Measurements from ENCODE around the gene TUBA1B. TPM values are rescaled to one million over a fixed set of nuclear protein-coding genes. Genes with fewer than 3 reads are reported as not detected.

Gene TUBA1B
- total RNA-seq, 1 experiment from 2014 or later: 793 TPM

DNA sequence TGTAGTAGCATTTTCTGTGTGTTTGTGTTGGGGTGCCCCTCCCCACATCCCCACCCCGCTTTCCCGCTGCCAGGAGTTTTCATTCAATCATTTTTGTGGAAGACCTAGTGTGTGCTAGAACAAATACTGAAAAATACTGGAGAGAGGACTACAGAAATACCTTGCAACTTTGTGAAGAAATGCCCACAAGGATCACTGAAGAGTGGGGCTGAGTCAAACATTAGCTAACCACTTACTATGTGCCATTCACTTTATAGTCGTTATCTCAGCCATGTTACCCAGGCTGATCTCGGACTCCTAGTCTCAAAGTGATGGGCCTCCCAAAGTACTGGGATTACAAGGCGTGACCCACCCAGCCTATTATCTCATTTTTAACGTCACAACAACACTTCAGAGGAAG is 20.0 kb downstream of the TUBA1B start:
- no peak for DNase-seq
- intact Hi-C loops (cut with micrococcal nuclease; ENCODE audit: unreplicated experiment): no loop called here
- CTCF ChIA-PET: interaction anchor here (0.7 to 1.9 kb wide), 4 partner anchors 10 to 207 kb away, joined by 3 to 10 read pairs (median 4); a partner anchor contains a TSS
- no TSS peak for BruUV-seq (replicated peaks)
- TF ChIP-seq, protein P1, sequence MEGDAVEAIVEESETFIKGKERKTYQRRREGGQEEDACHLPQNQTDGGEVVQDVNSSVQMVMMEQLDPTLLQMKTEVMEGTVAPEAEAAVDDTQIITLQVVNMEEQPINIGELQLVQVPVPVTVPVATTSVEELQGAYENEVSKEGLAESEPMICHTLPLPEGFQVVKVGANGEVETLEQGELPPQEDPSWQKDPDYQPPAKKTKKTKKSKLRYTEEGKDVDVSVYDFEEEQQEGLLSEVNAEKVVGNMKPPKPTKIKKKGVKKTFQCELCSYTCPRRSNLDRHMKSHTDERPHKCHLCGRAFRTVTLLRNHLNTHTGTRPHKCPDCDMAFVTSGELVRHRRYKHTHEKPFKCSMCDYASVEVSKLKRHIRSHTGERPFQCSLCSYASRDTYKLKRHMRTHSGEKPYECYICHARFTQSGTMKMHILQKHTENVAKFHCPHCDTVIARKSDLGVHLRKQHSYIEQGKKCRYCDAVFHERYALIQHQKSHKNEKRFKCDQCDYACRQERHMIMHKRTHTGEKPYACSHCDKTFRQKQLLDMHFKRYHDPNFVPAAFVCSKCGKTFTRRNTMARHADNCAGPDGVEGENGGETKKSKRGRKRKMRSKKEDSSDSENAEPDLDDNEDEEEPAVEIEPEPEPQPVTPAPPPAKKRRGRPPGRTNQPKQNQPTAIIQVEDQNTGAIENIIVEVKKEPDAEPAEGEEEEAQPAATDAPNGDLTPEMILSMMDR (IDR thresholded peaks at IDR 0.05; ENCODE audit: unreplicated experiment): no peak
- H3K27ac Mint-ChIP-seq (ENCODE audit: unreplicated experiment): peak overlapping the region; percentile 78
- H3K36me3 Mint-ChIP-seq (ENCODE audit: insufficient read depth, unreplicated experiment): peaks cover 20% of the 10 kb centered on the region
- H3K4me1 Mint-ChIP-seq (ENCODE audit: low read depth, unreplicated experiment): peaks cover 13% of the 10 kb centered on the region
- H3K9me3 Mint-ChIP-seq (ENCODE audit: low read depth, unreplicated experiment): no peaks in the 10 kb centered on the region
- no peaks in the 10 kb centered on the region for H3K27me3 Mint-ChIP-seq (ENCODE audit: unreplicated experiment)
- peak overlapping the region; percentile 94 for H3K4me3 Mint-ChIP-seq (ENCODE audit: low read depth, unreplicated experiment)

DNA sequence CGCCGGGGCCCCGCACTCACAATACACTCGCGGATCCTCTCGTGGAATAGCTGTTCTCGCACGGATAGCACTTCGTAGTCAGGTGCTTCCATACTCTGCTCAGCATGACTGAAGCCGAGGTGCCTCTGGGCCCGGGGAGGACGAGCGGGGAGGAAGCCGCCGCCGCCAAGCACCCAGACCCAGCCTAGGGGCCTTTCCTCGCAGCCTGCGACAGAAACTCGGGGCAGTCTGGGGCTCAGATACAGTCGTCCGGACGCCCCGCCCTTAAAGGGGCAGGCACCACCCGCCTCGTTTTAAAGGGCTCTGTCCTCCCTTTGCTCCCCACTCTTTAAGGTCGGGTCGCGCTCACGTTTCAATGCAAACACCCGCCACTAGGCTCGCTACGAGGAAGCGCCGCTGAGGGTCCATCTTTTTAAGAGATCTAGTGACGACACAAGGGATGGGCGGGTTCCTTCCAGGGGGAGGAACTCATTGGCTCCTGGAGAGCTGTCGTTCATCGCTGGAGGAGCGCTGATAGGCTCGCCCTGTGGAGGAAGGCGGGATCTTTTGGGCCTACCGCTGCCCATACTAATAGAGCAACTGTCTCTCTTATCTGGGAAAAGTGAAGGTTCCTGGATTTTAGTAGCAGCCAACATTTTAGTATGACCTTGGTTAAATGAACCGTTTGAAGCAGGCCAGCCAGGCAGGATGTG is 20.6 kb downstream of the TUBA1B start, which contains the start of gene LMBR1L:
TSS of gene LMBR1L (minus strand) at position 384 of the 692 bp plus-strand sequence. CDS start at position 92, 292 bp downstream.
- no peaks in the 10 kb centered on the region for H3K9me3 Mint-ChIP-seq (ENCODE audit: low read depth, unreplicated experiment)
- no peaks in the 10 kb centered on the region for H3K27me3 Mint-ChIP-seq (ENCODE audit: unreplicated experiment)
- intact Hi-C loops (cut with micrococcal nuclease; ENCODE audit: unreplicated experiment): no loop called here
- no TSS peak for BruUV-seq (replicated peaks)
- H3K4me1 Mint-ChIP-seq (ENCODE audit: low read depth, unreplicated experiment): peaks cover 13% of the 10 kb centered on the region
- H3K36me3 Mint-ChIP-seq (ENCODE audit: insufficient read depth, unreplicated experiment): peaks cover 23% of the 10 kb centered on the region
- TF ChIP-seq, protein P1 (IDR thresholded peaks at IDR 0.05; ENCODE audit: unreplicated experiment): no peak
- CTCF ChIA-PET: interaction anchor here (0.6 to 1.9 kb wide), 7 partner anchors 10 to 141 kb away, joined by 3 to 10 read pairs (median 4); no protein-coding TSS in a partner anchor
- peak within 1 kb of the TSS; percentile 94 for H3K4me3 Mint-ChIP-seq (ENCODE audit: low read depth, unreplicated experiment)
- H3K27ac Mint-ChIP-seq (ENCODE audit: unreplicated experiment): peak within 1 kb of the TSS; percentile 78
- peak; percentile 88 for DNase-seq

DNA sequence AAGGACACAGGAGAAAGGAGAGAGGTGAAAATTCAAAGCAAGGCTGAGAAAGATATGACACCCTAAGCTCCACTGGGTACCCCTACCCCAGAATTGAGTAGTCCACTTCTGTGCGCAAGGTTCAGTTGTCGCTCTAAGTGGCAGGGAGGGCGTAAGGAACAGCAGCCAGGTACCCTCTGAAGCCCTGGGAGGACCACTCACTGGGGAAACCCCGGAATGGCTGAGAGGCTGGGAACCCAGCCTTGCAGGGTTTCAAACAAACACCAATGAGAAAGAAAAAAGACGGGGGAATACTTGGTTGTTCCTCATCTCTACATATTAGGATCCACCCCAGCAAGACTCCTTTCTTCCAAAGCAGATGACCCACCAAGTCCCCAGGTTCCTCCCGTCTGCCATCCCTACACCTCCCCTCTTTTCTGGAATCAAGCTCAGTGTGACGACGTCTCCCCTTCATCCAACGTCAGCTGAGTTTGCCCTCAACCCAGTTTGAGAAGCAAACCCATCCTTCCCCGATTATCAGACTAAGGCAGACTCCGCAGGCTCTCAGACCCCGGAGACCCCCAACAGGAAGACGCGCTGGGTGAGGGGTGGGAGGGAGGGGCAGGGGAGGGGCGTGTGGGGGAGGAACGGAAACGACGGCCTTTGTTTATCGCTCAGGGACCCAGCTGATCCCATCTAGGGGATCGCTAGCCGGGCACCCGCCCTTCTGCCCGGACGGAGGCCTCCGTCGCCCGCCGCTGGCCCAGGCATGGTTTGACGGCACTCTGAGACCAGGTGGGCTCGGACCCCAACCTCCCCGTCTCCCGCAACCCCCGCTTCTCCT is 21.3 kb downstream of the TUBA1B start:
- H3K4me3 Mint-ChIP-seq (ENCODE audit: low read depth, unreplicated experiment): peak overlapping the region; percentile 94
- intact Hi-C loops (cut with micrococcal nuclease; ENCODE audit: unreplicated experiment): no loop called here
- BruUV-seq (replicated peaks): TSS peak; percentile 32

DNA sequence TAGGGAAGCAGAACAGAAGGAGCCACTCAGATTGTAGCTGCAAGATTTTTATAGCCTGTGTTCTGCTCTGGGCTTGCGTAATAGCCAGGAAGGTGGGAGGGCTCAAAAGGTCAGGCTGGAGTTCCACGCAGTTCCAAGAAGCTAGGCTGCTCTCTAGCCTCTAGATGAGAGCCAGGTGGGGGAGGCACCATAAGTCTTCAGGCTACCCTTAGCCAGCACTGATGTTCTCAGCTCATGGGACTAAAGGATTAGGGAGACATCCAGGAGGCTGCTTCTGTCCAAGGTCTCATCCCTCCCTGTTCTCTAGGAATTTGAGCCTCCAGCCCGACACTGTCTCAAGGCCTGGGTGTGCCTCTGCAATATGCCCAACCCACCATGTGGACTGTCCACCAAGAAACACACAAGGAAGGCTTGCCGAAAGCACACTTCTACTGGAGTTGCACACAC is 22.2 kb downstream of the TUBA1B start:
- TF ChIP-seq, protein P1 (IDR thresholded peaks at IDR 0.05; ENCODE audit: unreplicated experiment): no peak
- no peaks in the 10 kb centered on the region for H3K9me3 Mint-ChIP-seq (ENCODE audit: low read depth, unreplicated experiment)
- peaks cover 27% of the 10 kb centered on the region for H3K36me3 Mint-ChIP-seq (ENCODE audit: insufficient read depth, unreplicated experiment)
- no peaks in the 10 kb centered on the region for H3K27me3 Mint-ChIP-seq (ENCODE audit: unreplicated experiment)
- peak overlapping the region; percentile 94 for H3K4me3 Mint-ChIP-seq (ENCODE audit: low read depth, unreplicated experiment)
- DNase-seq: no peak
- BruUV-seq (replicated peaks): no TSS peak
- no peak overlapping the region for H3K27ac Mint-ChIP-seq (ENCODE audit: unreplicated experiment)
- CTCF ChIA-PET: interaction anchor here (0.8 to 2.0 kb wide), 3 partner anchors 21 to 243 kb away, joined by 3 to 6 read pairs (median 3); partner anchors contain the start of genes RND1 and TUBA1B
- peaks cover 13% of the 10 kb centered on the region for H3K4me1 Mint-ChIP-seq (ENCODE audit: low read depth, unreplicated experiment)
- intact Hi-C loops (cut with micrococcal nuclease; ENCODE audit: unreplicated experiment): no loop called here

More for the DNA sequence above, 21.3 kb downstream of the TUBA1B start:
- Mint-ChIP-seq H3K4me1 (ENCODE audit: low read depth, unreplicated experiment) (peaks cover 13% of the 10 kb centered on the region), H3K27me3 (ENCODE audit: unreplicated experiment) (no peaks in the 10 kb centered on the region), H3K36me3 (ENCODE audit: insufficient read depth, unreplicated experiment) (peaks cover 27% of the 10 kb centered on the region), H3K27ac (ENCODE audit: unreplicated experiment) (peak overlapping the region; percentile 78), H3K9me3 (ENCODE audit: low read depth, unreplicated experiment) (no peaks in the 10 kb centered on the region)
- TF ChIP-seq, protein P1 (IDR thresholded peaks at IDR 0.05; ENCODE audit: unreplicated experiment): no peak
- CTCF ChIA-PET: interaction anchor here (0.6 to 2.0 kb wide), 8 partner anchors 10 to 244 kb away, joined by 3 to 10 read pairs (median 4); partner anchors contain the start of gene RND1
- no peak for DNase-seq
